ENCODE results near the gene CRABP1. TPM values are rescaled to one million over a fixed set of nuclear protein-coding genes. Genes with fewer than 3 reads are reported as not detected.

Gene CRABP1
- total RNA-seq, 2 experiments from 2014 or later = not detected

GRCh38 chr15:78362716-78363380, 22.7 kb downstream of the CRABP1 start:
- Histone ChIP-seq H4K20me1 (ENCODE audit: insufficient read depth, low read length) (no peaks in the 10 kb centered on the region), H3K4me2 (ENCODE audit: low read length) (no peak overlapping the region), H3K27ac (ENCODE audit: low read depth, low read length, poor library complexity, severe bottlenecking) (no peak overlapping the region), H2AFZ (ENCODE audit: low read length) (no peak overlapping the region), H3K79me2 (ENCODE audit: insufficient read depth, low read depth, low read length) (no peaks in the 10 kb centered on the region), H3K9me3 (ENCODE audit: low read length) (no peaks in the 10 kb centered on the region), H3K4me1 (ENCODE audit: insufficient read depth, low read length, poor library complexity, severe bottlenecking) (no peaks in the 10 kb centered on the region), H3K9me2 (ENCODE audit: insufficient read depth, low read length) (no peaks in the 10 kb centered on the region), H3K36me3 (ENCODE audit: insufficient read depth, low read length) (no peaks in the 10 kb centered on the region), H3K4me3 (ENCODE audit: low read depth, low read length, poor library complexity, severe bottlenecking) (no peak overlapping the region)
- intact Hi-C loops (cut with micrococcal nuclease; ENCODE audit: unreplicated experiment) = no loop called here
- TF ChIP-seq EZH2phosphoT487 (IDR thresholded peaks at IDR 0.05; ENCODE audit: borderline replicate concordance, low read depth, low read length) (no peak), CTCF (conservative IDR thresholded peaks at IDR 0.05; ENCODE audit: low read length) (no peak)
- POLR2A ChIA-PET = no interaction called here
- CTCF ChIA-PET (ENCODE audit: unreplicated experiment) = no interaction called here
- no TSS peak for BruUV-seq (replicated peaks)
- DNase-seq (ENCODE audit: low spot score) = no peak

- intact Hi-C loops (cut with micrococcal nuclease; ENCODE audit: unreplicated experiment) = no loop called here
- Histone ChIP-seq H3K27ac (ENCODE audit: low read depth, low read length, poor library complexity, severe bottlenecking) (no peak overlapping the region), H3K9me2 (ENCODE audit: insufficient read depth, low read length) (no peaks in the 10 kb centered on the region), H3K4me1 (ENCODE audit: insufficient read depth, low read length, poor library complexity, severe bottlenecking) (no peaks in the 10 kb centered on the region), H3K36me3 (ENCODE audit: insufficient read depth, low read length) (no peaks in the 10 kb centered on the region), H3K4me2 (ENCODE audit: low read length) (no peak overlapping the region), H4K20me1 (ENCODE audit: insufficient read depth, low read length) (no peaks in the 10 kb centered on the region), H3K79me2 (ENCODE audit: insufficient read depth, low read depth, low read length) (no peaks in the 10 kb centered on the region), H2AFZ (ENCODE audit: low read length) (no peak overlapping the region), H3K4me3 (ENCODE audit: low read depth, low read length, poor library complexity, severe bottlenecking) (no peak overlapping the region), H3K9me3 (ENCODE audit: low read length) (no peaks in the 10 kb centered on the region)
- BruUV-seq (replicated peaks) = no TSS peak
- DNase-seq (ENCODE audit: low spot score) = no peak
- ChIA-PET POLR2A (no interaction called here), CTCF (ENCODE audit: unreplicated experiment) (no interaction called here)
- TF ChIP-seq CTCF (conservative IDR thresholded peaks at IDR 0.05; ENCODE audit: low read length) (no peak), EZH2phosphoT487 (IDR thresholded peaks at IDR 0.05; ENCODE audit: borderline replicate concordance, low read depth, low read length) (no peak)
These were observed 23.2 kb downstream of the CRABP1 start for GRCh38 chr15:78363381-78363734.

GRCh38 chr15:78364233-78364632, 24.1 kb downstream of the CRABP1 start:
- H3K9me2 ChIP-seq (ENCODE audit: insufficient read depth, low read length) = no peaks in the 10 kb centered on the region
- H3K9me3 ChIP-seq (ENCODE audit: low read length) = no peaks in the 10 kb centered on the region
- no TSS peak for BruUV-seq (replicated peaks)
- no peaks in the 10 kb centered on the region for H3K4me1 ChIP-seq (ENCODE audit: insufficient read depth, low read length, poor library complexity, severe bottlenecking)
- no peak overlapping the region for H2AFZ ChIP-seq (ENCODE audit: low read length)
- no peak overlapping the region for H3K27ac ChIP-seq (ENCODE audit: low read depth, low read length, poor library complexity, severe bottlenecking)
- intact Hi-C loops (cut with micrococcal nuclease; ENCODE audit: unreplicated experiment) = no loop called here
- CTCF ChIA-PET (ENCODE audit: unreplicated experiment) = no interaction called here
- H3K36me3 ChIP-seq (ENCODE audit: insufficient read depth, low read length) = no peaks in the 10 kb centered on the region
- no peaks in the 10 kb centered on the region for H4K20me1 ChIP-seq (ENCODE audit: insufficient read depth, low read length)
- H3K79me2 ChIP-seq (ENCODE audit: insufficient read depth, low read depth, low read length) = no peaks in the 10 kb centered on the region
- no peak overlapping the region for H3K4me3 ChIP-seq (ENCODE audit: low read depth, low read length, poor library complexity, severe bottlenecking)
- H3K4me2 ChIP-seq (ENCODE audit: low read length) = no peak overlapping the region
- no peak for DNase-seq (ENCODE audit: low spot score)
- TF ChIP-seq CTCF (conservative IDR thresholded peaks at IDR 0.05; ENCODE audit: low read length) (no peak), EZH2phosphoT487 (IDR thresholded peaks at IDR 0.05; ENCODE audit: borderline replicate concordance, low read depth, low read length) (no peak)
- POLR2A ChIA-PET = interaction anchor here (0.7 kb wide), 1 partner anchor 262 kb away, joined by 5 read pairs; no protein-coding TSS in a partner anchor

Data from OCI-LY7 (cell line).